ENCODE results near the gene SLC2A2. TPM values are rescaled to one million over a fixed set of nuclear protein-coding genes. Genes with fewer than 3 reads are reported as not detected.
"Not testable (repeated sequence)": the region's sequence is repeated elsewhere in the genome, so short reads cannot be mapped to it uniquely, and the experiment has no call there.

Gene SLC2A2
- total RNA-seq, 1 donor from 2014 or later = not detected

DNA sequence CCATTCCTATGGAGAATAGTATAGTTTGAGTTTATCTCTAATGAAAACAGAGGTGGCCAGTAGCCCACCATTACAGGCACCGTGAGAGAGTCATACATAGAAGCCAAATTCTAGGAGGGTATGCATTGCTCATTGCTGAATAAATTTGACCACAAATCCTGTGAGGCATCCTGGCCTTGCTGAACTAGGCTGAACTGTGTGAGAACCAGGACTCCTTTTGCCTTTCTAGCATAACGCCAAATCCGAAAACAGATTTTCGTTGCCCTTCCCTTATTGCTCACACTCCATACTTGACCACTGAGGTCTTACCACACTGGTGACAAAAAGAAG lies 50.4 kb downstream of the SLC2A2 start:
- Mint-ChIP-seq H3K27ac (ENCODE audit: unreplicated experiment) (no peak overlapping the region), H3K4me3 (ENCODE audit: unreplicated experiment) (no peak overlapping the region), H3K9me3 (ENCODE audit: unreplicated experiment) (peaks cover 2% of the 10 kb centered on the region), H3K27me3 (ENCODE audit: unreplicated experiment) (peaks cover 2% of the 10 kb centered on the region), H3K4me1 (ENCODE audit: low read depth, unreplicated experiment) (peaks cover 10% of the 10 kb centered on the region), H3K36me3 (ENCODE audit: unreplicated experiment) (no peaks in the 10 kb centered on the region)
- DNase-seq = no peak
- TF ChIP-seq CTCF (IDR thresholded peaks at IDR 0.05; ENCODE audit: partially characterized antibody, unreplicated experiment) = no peak

- H3K9me3 Mint-ChIP-seq (ENCODE audit: unreplicated experiment) = peaks cover 2% of the 10 kb centered on the region
- H3K4me1 Mint-ChIP-seq (ENCODE audit: low read depth, unreplicated experiment) = peaks cover 10% of the 10 kb centered on the region
- DNase-seq = no peak
- peaks cover 4% of the 10 kb centered on the region for H3K27me3 Mint-ChIP-seq (ENCODE audit: unreplicated experiment)
- no peak overlapping the region for H3K4me3 Mint-ChIP-seq (ENCODE audit: unreplicated experiment)
- H3K36me3 Mint-ChIP-seq (ENCODE audit: unreplicated experiment) = peaks cover 3% of the 10 kb centered on the region
- TF ChIP-seq CTCF (IDR thresholded peaks at IDR 0.05; ENCODE audit: partially characterized antibody, unreplicated experiment) = no peak
- no peak overlapping the region for H3K27ac Mint-ChIP-seq (ENCODE audit: unreplicated experiment)
These were observed 51.0 kb downstream of the SLC2A2 start for GRCh38 chr3:170975283-170976189.

DNA sequence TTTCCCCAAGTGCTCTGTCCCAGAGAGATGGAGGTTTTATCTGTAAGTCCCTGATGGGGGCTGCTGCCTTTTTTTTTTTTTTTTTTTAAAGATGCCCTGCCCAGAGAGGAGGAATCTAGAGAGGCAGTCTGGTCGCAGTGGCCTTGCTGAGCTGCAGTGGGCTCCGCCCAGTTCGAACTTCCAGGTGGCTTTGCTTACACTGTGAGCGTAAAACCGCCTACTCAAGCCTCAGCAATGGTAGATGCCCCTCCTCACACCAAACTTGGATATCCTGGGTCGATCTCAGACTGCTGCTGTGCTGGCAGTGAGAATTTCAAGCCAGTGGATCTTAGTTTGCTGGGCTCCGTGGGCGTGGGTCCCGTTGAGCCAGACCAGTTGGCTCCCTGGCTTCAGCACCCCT lies 51.6 kb downstream of the SLC2A2 start:
- peaks cover 10% of the 10 kb centered on the region for H3K4me1 Mint-ChIP-seq (ENCODE audit: low read depth, unreplicated experiment)
- no peak for DNase-seq
- no peak overlapping the region for H3K27ac Mint-ChIP-seq (ENCODE audit: unreplicated experiment)
- H3K9me3 Mint-ChIP-seq (ENCODE audit: unreplicated experiment) = peaks cover 3% of the 10 kb centered on the region
- peaks cover 10% of the 10 kb centered on the region for H3K36me3 Mint-ChIP-seq (ENCODE audit: unreplicated experiment)
- H3K4me3 Mint-ChIP-seq (ENCODE audit: unreplicated experiment) = no peak overlapping the region
- H3K27me3 Mint-ChIP-seq (ENCODE audit: unreplicated experiment) = peaks cover 2% of the 10 kb centered on the region
- TF ChIP-seq CTCF (IDR thresholded peaks at IDR 0.05; ENCODE audit: partially characterized antibody, unreplicated experiment) = no peak

- not testable (repeated sequence) for DNase-seq; H3K4me1 Mint-ChIP-seq (ENCODE audit: low read depth, unreplicated experiment); H3K4me3 Mint-ChIP-seq (ENCODE audit: unreplicated experiment); H3K9me3 Mint-ChIP-seq (ENCODE audit: unreplicated experiment); H3K27ac Mint-ChIP-seq (ENCODE audit: unreplicated experiment); H3K27me3 Mint-ChIP-seq (ENCODE audit: unreplicated experiment); H3K36me3 Mint-ChIP-seq (ENCODE audit: unreplicated experiment)
These were observed 53.6 kb downstream of the SLC2A2 start for GRCh38 chr3:170972917-170973316.

DNA sequence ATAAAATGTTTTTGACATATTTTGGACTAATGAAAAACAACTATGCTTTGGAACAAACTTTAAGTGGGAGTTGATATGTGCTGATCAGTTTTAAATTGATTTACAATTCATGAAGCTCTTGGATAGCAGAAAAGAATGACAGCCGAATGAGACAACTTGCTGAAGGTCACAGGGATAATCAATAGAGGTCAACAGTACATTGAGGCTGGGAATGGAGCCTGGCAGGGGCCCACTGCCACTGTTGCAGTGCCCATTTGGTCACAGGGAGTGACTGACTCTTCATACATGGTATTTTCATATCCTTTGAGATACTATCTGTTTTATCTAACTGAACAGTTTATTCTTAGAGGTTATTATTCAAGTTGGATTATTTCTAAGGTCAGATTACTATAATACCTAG lies 59.4 kb downstream of the SLC2A2 start:
- Mint-ChIP-seq H3K4me1 (ENCODE audit: low read depth, unreplicated experiment) (peaks cover 3% of the 10 kb centered on the region), H3K4me3 (ENCODE audit: unreplicated experiment) (no peak overlapping the region), H3K9me3 (ENCODE audit: unreplicated experiment) (peaks cover 2% of the 10 kb centered on the region), H3K36me3 (ENCODE audit: unreplicated experiment) (peaks cover 10% of the 10 kb centered on the region), H3K27ac (ENCODE audit: unreplicated experiment) (no peak overlapping the region), H3K27me3 (ENCODE audit: unreplicated experiment) (peaks cover 3% of the 10 kb centered on the region)
- DNase-seq = no peak
- no peak for TF ChIP-seq CTCF (IDR thresholded peaks at IDR 0.05; ENCODE audit: partially characterized antibody, unreplicated experiment)
